ENCODE results near the gene FHAD1.

Gene FHAD1

GRCh38 chr1:15320267-15320666, 73.2 kb downstream of the FHAD1 start:
- Histone ChIP-seq H3K27me3 (ENCODE audit: control insufficient read depth, insufficient read depth, low read length) (no peaks in the 10 kb centered on the region), H3K36me3 (ENCODE audit: control insufficient read depth, insufficient read depth, low read length) (no peaks in the 10 kb centered on the region), H3K4me1 (no peaks in the 10 kb centered on the region), H3K9ac (no peak overlapping the region), H3K4me3 (ENCODE audit: low read depth, low read length) (no peak overlapping the region), H3K4me2 (ENCODE audit: low read length) (no peak overlapping the region), H2AFZ (no peak overlapping the region), H3K9me3 (ENCODE audit: control insufficient read depth, low read length) (no peaks in the 10 kb centered on the region), H3K27ac (no peak overlapping the region), H3K79me2 (no peaks in the 10 kb centered on the region)
- no peak for TF ChIP-seq CTCF (IDR thresholded peaks at IDR 0.05)

- Histone ChIP-seq H3K79me2 (no peaks in the 10 kb centered on the region), H3K36me3 (ENCODE audit: control insufficient read depth, insufficient read depth, low read length) (no peaks in the 10 kb centered on the region), H3K9ac (no peak overlapping the region), H2AFZ (no peak overlapping the region), H3K4me3 (ENCODE audit: low read depth, low read length) (no peak overlapping the region), H3K9me3 (ENCODE audit: control insufficient read depth, low read length) (no peaks in the 10 kb centered on the region), H3K4me2 (ENCODE audit: low read length) (no peak overlapping the region), H3K27me3 (ENCODE audit: control insufficient read depth, insufficient read depth, low read length) (no peaks in the 10 kb centered on the region), H3K4me1 (no peaks in the 10 kb centered on the region), H3K27ac (no peak overlapping the region)
- no peak for TF ChIP-seq CTCF (IDR thresholded peaks at IDR 0.05)
Observed at GRCh38 chr1:15321601-15322000, 74.6 kb downstream of the FHAD1 start.

GRCh38 chr1:15322648-15323350, 75.8 kb downstream of the FHAD1 start:
- no peak overlapping the region for H2AFZ ChIP-seq
- no peak overlapping the region for H3K4me3 ChIP-seq (ENCODE audit: low read depth, low read length)

GRCh38 chr1:15323351-15323988, 76.4 kb downstream of the FHAD1 start:
- Histone ChIP-seq H3K4me2 (ENCODE audit: low read length) (no peak overlapping the region), H3K79me2 (no peaks in the 10 kb centered on the region), H3K9me3 (ENCODE audit: control insufficient read depth, low read length) (no peaks in the 10 kb centered on the region), H2AFZ (no peak overlapping the region), H3K36me3 (ENCODE audit: control insufficient read depth, insufficient read depth, low read length) (no peaks in the 10 kb centered on the region), H3K4me1 (no peaks in the 10 kb centered on the region), H3K9ac (no peak overlapping the region), H3K27me3 (ENCODE audit: control insufficient read depth, insufficient read depth, low read length) (no peaks in the 10 kb centered on the region), H3K27ac (no peak overlapping the region), H3K4me3 (ENCODE audit: low read depth, low read length) (no peak overlapping the region)
- peak; percentile 91 for TF ChIP-seq CTCF (IDR thresholded peaks at IDR 0.05)

More at GRCh38 chr1:15322648-15323350, 75.8 kb downstream of the FHAD1 start:
- Histone ChIP-seq H3K9me3 (ENCODE audit: control insufficient read depth, low read length) (no peaks in the 10 kb centered on the region), H3K4me1 (no peaks in the 10 kb centered on the region), H3K36me3 (ENCODE audit: control insufficient read depth, insufficient read depth, low read length) (no peaks in the 10 kb centered on the region), H3K9ac (no peak overlapping the region), H3K79me2 (no peaks in the 10 kb centered on the region), H3K27me3 (ENCODE audit: control insufficient read depth, insufficient read depth, low read length) (no peaks in the 10 kb centered on the region), H3K4me2 (ENCODE audit: low read length) (no peak overlapping the region), H3K27ac (no peak overlapping the region)
- no peak for TF ChIP-seq CTCF (IDR thresholded peaks at IDR 0.05)

Data from parathyroid adenoma (tissue), 2 donors.